CD4-positive, alpha-beta T cell treated with Interleukin-17A for 4 hours (primary cell): ENCODE data around the gene NHLRC4.

ENCODE experiments used
- DNase-seq: peaks from one replicate; pipeline ENCODE4 v3.0.0-alpha.2; 2020; ENCODE audit warnings: mixed read lengths

Gene NHLRC4

GRCh38 chr16:566475-567372 is at the start of gene NHLRC4:
TSS of gene NHLRC4 (plus strand) at chr16:567005. CDS start at chr16:568048, 1,043 bp downstream.
- peak; percentile 78 for DNase-seq

- DNase-seq = no peak
These were observed 47.9 kb upstream of the NHLRC4 start for GRCh38 chr16:518858-519257.

- DNase-seq = no peak
These were observed 47.4 kb upstream of the NHLRC4 start for GRCh38 chr16:519425-519824.

- no peak for DNase-seq
These were observed 46.7 kb upstream of the NHLRC4 start for GRCh38 chr16:519841-520687.

- DNase-seq = no peak
These were observed 46.0 kb upstream of the NHLRC4 start for GRCh38 chr16:520847-521246.

GRCh38 chr16:521381-522210 is 45.2 kb upstream of the NHLRC4 start:
- DNase-seq = no peak

- DNase-seq = no peak
These were observed 44.3 kb upstream of the NHLRC4 start for GRCh38 chr16:522320-523096.

GRCh38 chr16:523097-523741 is 43.6 kb upstream of the NHLRC4 start:
- no peak for DNase-seq

GRCh38 chr16:524274-525040 is 42.3 kb upstream of the NHLRC4 start:
- DNase-seq = no peak

- DNase-seq = no peak
These were observed 41.7 kb upstream of the NHLRC4 start for GRCh38 chr16:525123-525519.

GRCh38 chr16:525520-526180 is 41.2 kb upstream of the NHLRC4 start:
- peak; percentile 65 for DNase-seq

GRCh38 chr16:526181-527014 is 40.4 kb upstream of the NHLRC4 start:
- peak; percentile 20 for DNase-seq

- DNase-seq = peak; percentile 88
These were observed 39.5 kb upstream of the NHLRC4 start, which contains the start of gene CAPN15 for GRCh38 chr16:527015-527903. TSS of gene CAPN15 (plus strand) at chr16:527712. CDS start at chr16:546839, 19,127 bp downstream.

- DNase-seq = peak; percentile 37
These were observed 38.4 kb upstream of the NHLRC4 start for GRCh38 chr16:528111-529011.

- peak; percentile 29 for DNase-seq
These were observed 37.7 kb upstream of the NHLRC4 start for GRCh38 chr16:529012-529575.

GRCh38 chr16:530111-530817 is 36.5 kb upstream of the NHLRC4 start:
- DNase-seq = no peak
